Left lung (tissue), 10 donors: Measurements from ENCODE around the gene CAMTA1. TPM values are rescaled to one million over a fixed set of nuclear protein-coding genes. Genes with fewer than 3 reads are reported as not detected.

ENCODE experiments used
- ATAC-seq: fragments of 200-7000 bp; cut with Tn5 transposase; one replicate; pipeline ENCODE4 v1.9.1; 2020; ENCODE audit warnings: moderate library complexity
- DNase-seq, 4 donors: peaks; one replicate each; pipeline ENCODE4 v3.0.0-alpha.2; 2013 to 2020
- H3K27ac ChIP-seq, 2 donors: fragments of 200-600 bp; sonication (generic) in 1 of 2; one replicate each; pipeline versions ENCODE4 v1.5.0 to v1.8.0; 2020 to 2021
- H3K27me3 ChIP-seq, 2 donors: fragments of 200-600 bp; sonication (generic) in 1 of 2; one replicate each; pipeline versions ENCODE4 v1.5.0 to v1.8.0; 2020 to 2021
- H3K36me3 ChIP-seq, 2 donors: fragments of 200-600 bp; sonication (generic) in 1 of 2; one replicate each; pipeline versions ENCODE4 v1.5.0 to v1.8.0; 2020 to 2021
- H3K4me1 ChIP-seq, 2 donors: fragments of 200-600 bp; one replicate each; pipeline ENCODE4 v1.8.0; 2021
- H3K4me3 ChIP-seq, 2 donors: fragments of 200-600 bp; sonication (generic) in 1 of 2; one replicate each; pipeline versions ENCODE4 v1.5.0 to v1.8.0; 2020 to 2021; ENCODE audit warnings: mild to moderate bottlenecking in 1 of 2
- H3K9me3 ChIP-seq, 2 donors: fragments of 200-600 bp; sonication (generic) in 1 of 2; one replicate each; pipeline versions ENCODE4 v1.5.0 to v1.8.0; 2020 to 2021
- CTCF ChIP-seq, 2 donors: fragments of 200-600 bp; sonication (generic) in 1 of 2; IDR thresholded peaks; one replicate each; pipeline versions ENCODE4 v1.5.0 to v1.8.0; 2021; ENCODE audit warnings: antibody characterized with exemption in 2 of 2
- intact Hi-C, 2 donors: fragments of 100-400 bp; cut with DNase I; formaldehyde crosslinking; loops; one replicate each; pipeline versions ENCODE4 v1.11.2 to v1.14.2; 2022
- polyA plus RNA-seq, 6 donors: library from polyadenylated mRNA; unstranded; fragments of 120-200 nt; gene quantifications; one replicate each; pipeline ENCODE4 v1.2.1, GENCODE V29; 2013; ENCODE audit not compliant: insufficient read length in 6 of 6
- total RNA-seq, 2 donors: library from RNA; stranded (reverse); fragmentation: NEBNext Ultra II Directional; extraction: Animal tissue kit (Norgen Biotek cat#: 25700); gene quantifications; one replicate each; pipeline ENCODE4 v1.2.1, GENCODE V29; 2021
- donor health status: DM: no; HTN: yes; CAD: no.
- donor health status: DM: no; HTN: no; CAD: no.

The CAMTA1 gene
- total and polyA plus RNA-seq, 8 donors = 42.7 to 69.1 (median 49.4) TPM

- Histone ChIP-seq H3K27ac (no peak overlapping the region), H3K36me3 (no peaks in the 10 kb centered on the region), H3K4me1 (no peaks in the 10 kb centered on the region), H3K27me3 (no peaks in the 10 kb centered on the region), H3K9me3 (no peaks in the 10 kb centered on the region), H3K4me3 (no peak overlapping the region)
- DNase-seq (peak in 2 of 4 donors; percentile 6 to 41), ATAC-seq (no peak)
- TF ChIP-seq CTCF (IDR thresholded peaks at IDR 0.05) = no peak
- intact Hi-C loops = no loop called here
These were observed 802.0 kb downstream of the CAMTA1 start for GRCh38 chr1:7587108-7587772.

GRCh38 chr1:7587773-7588456, 802.7 kb downstream of the CAMTA1 start:
- no peak for TF ChIP-seq CTCF (IDR thresholded peaks at IDR 0.05)

GRCh38 chr1:7588457-7588827, 803.2 kb downstream of the CAMTA1 start:
- DNase-seq = peak in 2 of 4 donors; percentile 17 to 60
- Histone ChIP-seq H3K36me3 (no peaks in the 10 kb centered on the region), H3K27me3 (no peaks in the 10 kb centered on the region), H3K4me3 (no peak overlapping the region), H3K4me1 (no peaks in the 10 kb centered on the region), H3K27ac (no peak overlapping the region), H3K9me3 (no peaks in the 10 kb centered on the region)
- no peak for TF ChIP-seq CTCF (IDR thresholded peaks at IDR 0.05)
- ATAC-seq = no peak
- intact Hi-C loops = no loop called here

More at GRCh38 chr1:7587773-7588456, 802.7 kb downstream of the CAMTA1 start:
- Histone ChIP-seq H3K9me3 (no peaks in the 10 kb centered on the region), H3K27ac (no peak overlapping the region), H3K27me3 (no peaks in the 10 kb centered on the region), H3K4me1 (no peaks in the 10 kb centered on the region), H3K4me3 (no peak overlapping the region), H3K36me3 (no peaks in the 10 kb centered on the region)
- no peak for ATAC-seq
- peak in 2 of 4 donors; percentile 28 to 60 for DNase-seq
- intact Hi-C loops = no loop called here

- Histone ChIP-seq H3K27me3 (no peaks in the 10 kb centered on the region), H3K4me3 (no peak overlapping the region), H3K9me3 (no peaks in the 10 kb centered on the region), H3K36me3 (no peaks in the 10 kb centered on the region), H3K27ac (no peak overlapping the region), H3K4me1 (no peaks in the 10 kb centered on the region)
- TF ChIP-seq CTCF (IDR thresholded peaks at IDR 0.05) = no peak
- DNase-seq (peak in 2 of 4 donors; percentile 23 to 39), ATAC-seq (no peak)
- intact Hi-C loops = no loop called here
These were observed 804.0 kb downstream of the CAMTA1 start for GRCh38 chr1:7589080-7589735.

- H3K4me3 ChIP-seq = no peak overlapping the region
- no peak for TF ChIP-seq CTCF (IDR thresholded peaks at IDR 0.05)
- no peak overlapping the region for H3K27ac ChIP-seq
- DNase-seq = peak in 2 of 4 donors; percentile 2 to 41
- no peaks in the 10 kb centered on the region for H3K4me1 ChIP-seq
- no peaks in the 10 kb centered on the region for H3K36me3 ChIP-seq
- no peak for ATAC-seq
- no peaks in the 10 kb centered on the region for H3K27me3 ChIP-seq
- H3K9me3 ChIP-seq = no peaks in the 10 kb centered on the region
- intact Hi-C loops = no loop called here
These were observed 804.6 kb downstream of the CAMTA1 start for GRCh38 chr1:7589774-7590425.
